OCI-LY1 (cell line): ENCODE measurements around the gene ZFP1.

ENCODE experiments used
- H2AFZ ChIP-seq: fragments of 200-600 bp; sonication (generic), shearing (Covaris generic); 2 replicates; pipeline ENCODE4 v1.6.0; 2014; ENCODE audit warnings: antibody characterized with exemption, mild to moderate bottlenecking, low read length
- H3F3A ChIP-seq: fragments of 200-600 bp; sonication (generic), shearing (Covaris generic); 2 replicates; pipeline ENCODE4 v1.6.0; 2014; ENCODE audit warnings: mild to moderate bottlenecking, antibody characterized with exemption, low read length, moderate library complexity; ENCODE audit not compliant: insufficient read depth
- H3K27ac ChIP-seq: fragments of 200-600 bp; sonication (generic); 2 replicates; pipeline ENCODE4 v1.5.1; 2014; ENCODE audit warnings: low read length, mixed run types, mild to moderate bottlenecking, low read depth; ENCODE audit not compliant: poor library complexity, severe bottlenecking
- H3K27me3 ChIP-seq: fragments of 200-600 bp; sonication (generic); 2 replicates; pipeline ENCODE4 v1.6.0; 2014; ENCODE audit warnings: antibody characterized with exemption, mild to moderate bottlenecking, low read length, moderate library complexity; ENCODE audit not compliant: insufficient read depth
- H3K36me3 ChIP-seq: fragments of 200-600 bp; sonication (generic); 2 replicates; pipeline ENCODE4 v1.6.1; 2014; ENCODE audit warnings: mild to moderate bottlenecking, antibody characterized with exemption, low read length, moderate library complexity, mixed read lengths; ENCODE audit not compliant: insufficient read depth
- H3K4me1 ChIP-seq: fragments of 200-600 bp; sonication (generic); 2 replicates; pipeline ENCODE4 v1.5.1; 2014; ENCODE audit warnings: mild to moderate bottlenecking, low read length, moderate library complexity; ENCODE audit not compliant: insufficient read depth, severe bottlenecking
- H3K4me2 ChIP-seq: fragments of 200-600 bp; sonication (generic), shearing (Covaris generic); 2 replicates; pipeline ENCODE4 v1.6.1; 2014; ENCODE audit warnings: low read length
- H3K4me3 ChIP-seq: fragments of 200-600 bp; sonication (generic); 2 replicates; pipeline ENCODE4 v1.5.1; 2014; ENCODE audit warnings: low read length, low read depth, mild to moderate bottlenecking, mixed read lengths; ENCODE audit not compliant: poor library complexity, severe bottlenecking
- H3K79me2 ChIP-seq: fragments of 200-600 bp; shearing (Covaris generic); 2 replicates; pipeline ENCODE4 v1.6.1; 2016; ENCODE audit warnings: mixed run types, low read length, mixed read lengths; ENCODE audit not compliant: insufficient read depth
- H3K9ac ChIP-seq: fragments of 200-600 bp; sonication (generic), shearing (Covaris generic); 2 replicates; pipeline ENCODE4 v1.6.1; 2014; ENCODE audit warnings: mild to moderate bottlenecking, low read length, mixed read lengths
- H3K9me2 ChIP-seq: fragments of 200-600 bp; sonication (generic), shearing (Covaris generic); 2 replicates; pipeline ENCODE4 v1.6.1; 2014; ENCODE audit warnings: low read depth, mild to moderate bottlenecking, low read length, mixed read lengths
- H3K9me3 ChIP-seq: fragments of 200-600 bp; shearing (Covaris generic); 2 replicates; pipeline ENCODE4 v1.6.1; 2014; ENCODE audit warnings: low read length, mixed read lengths
- H4K20me1 ChIP-seq: fragments of 200-600 bp; sonication (generic), shearing (Covaris generic); 2 replicates; pipeline ENCODE4 v1.6.0; 2016; ENCODE audit warnings: mild to moderate bottlenecking, low read length; ENCODE audit not compliant: insufficient read depth
- CTCF ChIP-seq: fragments of 200-600 bp; sonication (generic), shearing (Covaris generic); IDR thresholded peaks from 2 replicates; pipeline ENCODE4 v1.5.1; 2017; ENCODE audit warnings: mild to moderate bottlenecking, antibody characterized with exemption, low read length, moderate library complexity, mixed read lengths
- EZH2 ChIP-seq: fragments of 200-600 bp; sonication (generic), shearing (Covaris generic); IDR thresholded peaks from 2 replicates; pipeline ENCODE4 v1.8.0; 2017; ENCODE audit warnings: borderline replicate concordance, mixed run types, mild to moderate bottlenecking, antibody characterized with exemption, low read length, moderate library complexity, mixed read lengths

The ZFP1 gene

GRCh38 chr16:75198135-75198600 lies 49.8 kb downstream of the ZFP1 start:
- no peaks in the 10 kb centered on the region for H3K9me2 ChIP-seq
- no peaks in the 10 kb centered on the region for H4K20me1 ChIP-seq
- no peak overlapping the region for H3K9ac ChIP-seq
- no peak overlapping the region for H3K4me2 ChIP-seq
- H3K27me3 ChIP-seq: peaks cover 4% of the 10 kb centered on the region; the same call in 1 of the 2 replicates
- H3K4me1 ChIP-seq: peaks cover 6% of the 10 kb centered on the region
- no peaks in the 10 kb centered on the region for H3K79me2 ChIP-seq
- TF ChIP-seq CTCF (no peak), EZH2 (no peak)
- H3K9me3 ChIP-seq: no peaks in the 10 kb centered on the region
- no peaks in the 10 kb centered on the region for H3F3A ChIP-seq
- no peak overlapping the region for H2AFZ ChIP-seq
- H3K36me3 ChIP-seq: no peaks in the 10 kb centered on the region
- H3K4me3 ChIP-seq: no peak overlapping the region
- H3K27ac ChIP-seq: no peak overlapping the region

DNA sequence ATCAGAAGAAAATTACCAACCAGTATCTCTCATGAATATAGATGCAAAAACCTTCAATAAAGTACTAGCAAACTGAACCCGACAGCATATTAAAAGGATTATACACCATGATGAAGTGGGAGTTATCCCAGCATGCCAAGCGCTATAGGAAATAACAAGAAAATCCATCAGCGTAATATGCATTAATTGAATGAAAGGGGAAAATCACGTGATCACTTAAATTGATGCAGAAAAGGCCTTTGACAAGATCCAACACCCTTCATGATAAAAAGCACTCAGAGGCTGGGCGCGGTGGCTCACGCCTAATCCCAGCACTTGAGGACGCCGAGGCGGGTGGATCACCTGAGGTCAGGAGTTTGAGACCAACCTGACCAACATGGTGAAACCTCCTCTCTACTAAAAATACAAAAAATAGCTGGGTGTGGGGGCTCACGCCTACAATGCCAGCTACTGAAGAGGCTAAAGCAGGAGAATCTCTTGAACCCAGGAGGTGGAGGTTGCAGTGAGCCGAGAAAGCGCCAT lies 53.8 kb downstream of the ZFP1 start:
- H3F3A ChIP-seq: no peaks in the 10 kb centered on the region
- TF ChIP-seq EZH2 (no peak), CTCF (no peak)
- no peaks in the 10 kb centered on the region for H3K36me3 ChIP-seq
- no peaks in the 10 kb centered on the region for H3K9me3 ChIP-seq
- H4K20me1 ChIP-seq: no peaks in the 10 kb centered on the region
- H2AFZ ChIP-seq: no peak overlapping the region
- H3K79me2 ChIP-seq: no peaks in the 10 kb centered on the region
- no peak overlapping the region for H3K4me2 ChIP-seq
- no peak overlapping the region for H3K9ac ChIP-seq
- H3K27me3 ChIP-seq: no peaks in the 10 kb centered on the region
- no peak overlapping the region for H3K27ac ChIP-seq
- no peak overlapping the region for H3K4me3 ChIP-seq
- no peaks in the 10 kb centered on the region for H3K9me2 ChIP-seq
- H3K4me1 ChIP-seq: peaks cover 6% of the 10 kb centered on the region

DNA sequence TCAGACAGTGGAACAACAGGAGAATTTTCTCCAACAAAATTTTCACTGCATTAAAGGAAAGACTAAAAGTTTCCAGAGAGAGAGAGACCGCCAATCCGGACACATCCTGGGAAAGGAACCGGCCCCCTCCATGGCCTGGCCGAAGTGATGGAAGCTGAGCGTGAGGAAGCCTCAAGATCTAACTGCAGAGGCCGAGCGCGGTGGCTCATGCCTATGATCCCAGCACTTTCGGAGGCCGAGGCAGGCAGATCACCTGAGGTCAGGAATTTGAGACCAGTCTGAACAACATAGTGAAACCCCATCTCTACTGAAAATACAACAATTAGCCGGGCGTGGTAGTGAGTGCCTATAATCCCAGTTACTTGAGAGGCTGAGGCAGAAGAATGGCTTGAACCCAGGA lies 54.8 kb downstream of the ZFP1 start:
- no peaks in the 10 kb centered on the region for H3K9me3 ChIP-seq
- no peak overlapping the region for H3K27ac ChIP-seq
- no peak overlapping the region for H3K9ac ChIP-seq
- no peak overlapping the region for H3K4me3 ChIP-seq
- TF ChIP-seq EZH2: no peak
- no peak for TF ChIP-seq CTCF
- no peak overlapping the region for H2AFZ ChIP-seq
- no peaks in the 10 kb centered on the region for H3K27me3 ChIP-seq
- no peaks in the 10 kb centered on the region for H3K79me2 ChIP-seq
- H3F3A ChIP-seq: no peaks in the 10 kb centered on the region
- H3K36me3 ChIP-seq: no peaks in the 10 kb centered on the region
- no peaks in the 10 kb centered on the region for H4K20me1 ChIP-seq
- no peaks in the 10 kb centered on the region for H3K9me2 ChIP-seq
- H3K4me1 ChIP-seq: peaks cover 6% of the 10 kb centered on the region
- no peak overlapping the region for H3K4me2 ChIP-seq
